HL-60 (cell line): ENCODE results near the gene SMAD1.

Experiments used
- DNase-seq, 2 experiments: peaks; one replicate each; pipeline ENCODE4 v3.0.0-alpha.2; 2010 to 2020; ENCODE audit warnings: low read depth in 1 of 2, low spot score in 1 of 2
- H3K27ac ChIP-seq: fragments of 250-450 bp; sonication (Bioruptor Pico); replicated peaks from 2 replicates; pipeline ENCODE4 v1.5.1; 2020; ENCODE audit warnings: mild to moderate bottlenecking, moderate library complexity
- H3K27me3 ChIP-seq: fragments of 250-450 bp; sonication (Bioruptor Pico); 2 replicates; pipeline ENCODE4 v1.5.1; 2021; ENCODE audit warnings: mild to moderate bottlenecking, moderate library complexity; ENCODE audit not compliant: insufficient read depth, poor library complexity, severe bottlenecking
- H3K4me3 ChIP-seq: replicated peaks from 2 replicates; pipeline ENCODE4 v1.5.1; 2011; ENCODE audit warnings: mild to moderate bottlenecking, control low read depth, low read length; ENCODE audit not compliant: insufficient read depth
- GABPA ChIP-seq: IDR thresholded peaks from 2 replicates; pipeline ENCODE4 v1.6.1; 2012; ENCODE audit warnings: low read depth
- POLR2AphosphoS5 ChIP-seq: IDR thresholded peaks from 2 replicates; pipeline ENCODE4 v1.6.1; 2012; ENCODE audit warnings: low read depth
- SPI1 ChIP-seq: IDR thresholded peaks from 2 replicates; pipeline ENCODE4 v1.6.1; 2012; ENCODE audit warnings: low read depth, mild to moderate bottlenecking, borderline replicate concordance
- TF ChIP-seq, protein P1 (sequence below): IDR thresholded peaks from one replicate; pipeline ENCODE4 v1.5.1; 2011; ENCODE audit warnings: low read length, control low read depth, inconsistent platforms; ENCODE audit not compliant: insufficient read depth
- TF ChIP-seq, protein P2 (sequence below): IDR thresholded peaks from 2 replicates; pipeline ENCODE4 v1.6.1; 2012; ENCODE audit warnings: low read depth; ENCODE audit not compliant: insufficient replicate concordance

Gene SMAD1

DNA sequence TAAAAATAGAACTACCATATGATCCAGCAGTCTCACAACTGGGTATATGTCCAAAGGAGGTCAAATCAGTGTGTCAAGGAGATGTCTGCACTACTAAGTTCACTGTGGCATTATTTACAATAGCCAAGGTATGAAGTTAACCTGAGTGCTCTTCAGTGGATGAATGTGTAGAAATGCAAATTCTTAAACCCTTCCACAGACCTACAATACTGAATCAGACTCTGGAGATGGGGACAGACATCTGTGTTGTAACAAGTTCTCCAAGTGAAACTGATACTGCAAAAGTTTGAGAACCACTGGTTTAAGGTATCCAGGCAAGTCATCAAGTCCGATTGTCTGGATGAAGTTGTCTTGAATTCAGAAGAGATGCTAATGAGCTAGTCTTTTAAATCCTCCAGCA, 38.5 kb downstream of the SMAD1 start:
- Histone ChIP-seq H3K27ac (no peak overlapping the region), H3K27me3 (no peaks in the 10 kb centered on the region), H3K4me3 (no peak overlapping the region)
- no peak for DNase-seq
- TF ChIP-seq GABPA (no peak), SPI1 (no peak), POLR2AphosphoS5 (no peak)
- TF ChIP-seq, protein P1, sequence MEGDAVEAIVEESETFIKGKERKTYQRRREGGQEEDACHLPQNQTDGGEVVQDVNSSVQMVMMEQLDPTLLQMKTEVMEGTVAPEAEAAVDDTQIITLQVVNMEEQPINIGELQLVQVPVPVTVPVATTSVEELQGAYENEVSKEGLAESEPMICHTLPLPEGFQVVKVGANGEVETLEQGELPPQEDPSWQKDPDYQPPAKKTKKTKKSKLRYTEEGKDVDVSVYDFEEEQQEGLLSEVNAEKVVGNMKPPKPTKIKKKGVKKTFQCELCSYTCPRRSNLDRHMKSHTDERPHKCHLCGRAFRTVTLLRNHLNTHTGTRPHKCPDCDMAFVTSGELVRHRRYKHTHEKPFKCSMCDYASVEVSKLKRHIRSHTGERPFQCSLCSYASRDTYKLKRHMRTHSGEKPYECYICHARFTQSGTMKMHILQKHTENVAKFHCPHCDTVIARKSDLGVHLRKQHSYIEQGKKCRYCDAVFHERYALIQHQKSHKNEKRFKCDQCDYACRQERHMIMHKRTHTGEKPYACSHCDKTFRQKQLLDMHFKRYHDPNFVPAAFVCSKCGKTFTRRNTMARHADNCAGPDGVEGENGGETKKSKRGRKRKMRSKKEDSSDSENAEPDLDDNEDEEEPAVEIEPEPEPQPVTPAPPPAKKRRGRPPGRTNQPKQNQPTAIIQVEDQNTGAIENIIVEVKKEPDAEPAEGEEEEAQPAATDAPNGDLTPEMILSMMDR: no peak
- TF ChIP-seq, protein P2, sequence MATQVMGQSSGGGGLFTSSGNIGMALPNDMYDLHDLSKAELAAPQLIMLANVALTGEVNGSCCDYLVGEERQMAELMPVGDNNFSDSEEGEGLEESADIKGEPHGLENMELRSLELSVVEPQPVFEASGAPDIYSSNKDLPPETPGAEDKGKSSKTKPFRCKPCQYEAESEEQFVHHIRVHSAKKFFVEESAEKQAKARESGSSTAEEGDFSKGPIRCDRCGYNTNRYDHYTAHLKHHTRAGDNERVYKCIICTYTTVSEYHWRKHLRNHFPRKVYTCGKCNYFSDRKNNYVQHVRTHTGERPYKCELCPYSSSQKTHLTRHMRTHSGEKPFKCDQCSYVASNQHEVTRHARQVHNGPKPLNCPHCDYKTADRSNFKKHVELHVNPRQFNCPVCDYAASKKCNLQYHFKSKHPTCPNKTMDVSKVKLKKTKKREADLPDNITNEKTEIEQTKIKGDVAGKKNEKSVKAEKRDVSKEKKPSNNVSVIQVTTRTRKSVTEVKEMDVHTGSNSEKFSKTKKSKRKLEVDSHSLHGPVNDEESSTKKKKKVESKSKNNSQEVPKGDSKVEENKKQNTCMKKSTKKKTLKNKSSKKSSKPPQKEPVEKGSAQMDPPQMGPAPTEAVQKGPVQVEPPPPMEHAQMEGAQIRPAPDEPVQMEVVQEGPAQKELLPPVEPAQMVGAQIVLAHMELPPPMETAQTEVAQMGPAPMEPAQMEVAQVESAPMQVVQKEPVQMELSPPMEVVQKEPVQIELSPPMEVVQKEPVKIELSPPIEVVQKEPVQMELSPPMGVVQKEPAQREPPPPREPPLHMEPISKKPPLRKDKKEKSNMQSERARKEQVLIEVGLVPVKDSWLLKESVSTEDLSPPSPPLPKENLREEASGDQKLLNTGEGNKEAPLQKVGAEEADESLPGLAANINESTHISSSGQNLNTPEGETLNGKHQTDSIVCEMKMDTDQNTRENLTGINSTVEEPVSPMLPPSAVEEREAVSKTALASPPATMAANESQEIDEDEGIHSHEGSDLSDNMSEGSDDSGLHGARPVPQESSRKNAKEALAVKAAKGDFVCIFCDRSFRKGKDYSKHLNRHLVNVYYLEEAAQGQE: no peak

DNA sequence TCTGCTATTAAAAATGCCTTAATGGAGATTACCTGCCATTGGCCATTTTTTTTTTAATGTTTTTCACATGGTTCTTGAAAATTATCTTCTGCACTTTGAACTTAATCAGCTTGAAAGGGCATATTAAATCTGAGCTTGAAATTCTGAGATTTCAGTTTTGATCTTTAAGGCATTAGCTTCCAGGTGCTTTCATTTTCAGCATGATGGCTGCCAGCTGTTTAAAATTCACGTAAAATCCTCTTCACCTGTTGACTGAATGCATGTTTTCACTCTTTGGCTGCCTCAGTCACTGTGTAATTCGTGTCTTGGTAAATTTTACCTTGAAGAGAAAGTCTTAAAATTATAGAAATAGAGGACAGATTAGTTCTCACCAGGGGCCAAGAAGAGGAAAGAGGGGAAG, 39.6 kb downstream of the SMAD1 start:
- H3K27me3 ChIP-seq: no peaks in the 10 kb centered on the region
- H3K4me3 ChIP-seq: no peak overlapping the region
- DNase-seq: no peak
- no peak overlapping the region for H3K27ac ChIP-seq
- TF ChIP-seq POLR2AphosphoS5 (no peak), SPI1 (no peak), GABPA (no peak)
- TF ChIP-seq, protein P2: no peak
- TF ChIP-seq, protein P1: no peak

DNA sequence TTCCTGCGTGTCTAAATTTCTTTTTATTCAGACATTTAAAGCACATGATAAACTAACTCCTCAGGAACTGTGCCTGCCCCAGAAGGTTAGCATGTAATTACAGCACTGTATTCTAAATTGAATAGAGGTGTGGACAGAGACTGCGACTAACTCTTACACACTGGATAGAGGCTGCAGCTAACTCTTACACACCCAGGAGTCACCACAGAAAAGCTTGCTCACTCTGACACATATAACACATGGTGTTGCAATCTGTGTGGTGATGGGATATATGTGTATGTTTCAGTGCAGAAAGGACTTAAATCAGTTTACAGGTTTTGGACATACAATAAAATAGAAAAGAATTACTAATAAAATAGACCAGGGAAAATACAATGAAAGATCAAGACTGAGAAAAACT, 41.5 kb downstream of the SMAD1 start:
- Histone ChIP-seq H3K4me3 (no peak overlapping the region), H3K27ac (no peak overlapping the region), H3K27me3 (no peaks in the 10 kb centered on the region)
- TF ChIP-seq SPI1 (no peak), POLR2AphosphoS5 (no peak), GABPA (no peak)
- TF ChIP-seq, protein P1: no peak
- TF ChIP-seq, protein P2: no peak
- no peak for DNase-seq
